ENCODE measurements around the gene NCKAP5. TPM values are rescaled to one million over a fixed set of nuclear protein-coding genes. Genes with fewer than 3 reads are reported as not detected.

NCKAP5 gene
- polyA plus RNA-seq, 3 donors: not detected

- Mint-ChIP-seq H3K27ac (no peak overlapping the region), H3K36me3 (no peaks in the 10 kb centered on the region), H3K4me3 (no peak overlapping the region), H3K4me1 (no peaks in the 10 kb centered on the region), H3K27me3 (ENCODE audit: low read depth in 3 of 3) (no peaks in the 10 kb centered on the region), H3K9me3 (peaks cover 0 to 8% (median 2%) of the 10 kb centered on the region in 7 donors)
- Histone ChIP-seq H3K36me3 (replicated peaks in 1 of 2; ENCODE audit: control insufficient read depth in 1 of 2, insufficient read depth in 2 of 2, low read length in 2 of 2) (no peaks in the 10 kb centered on the region), H3K27me3 (ENCODE audit: control insufficient read depth in 2 of 2, insufficient read depth in 2 of 2, low read length in 2 of 2) (no peaks in the 10 kb centered on the region), H2AFZ (ENCODE audit: insufficient read depth, low read depth, low read length, poor library complexity, severe bottlenecking) (no peak overlapping the region), H3K9me3 (replicated peaks in 1 of 2; ENCODE audit: control insufficient read depth in 1 of 2, insufficient read depth in 1 of 2, low read length in 2 of 2) (no peaks in the 10 kb centered on the region), H3K79me2 (ENCODE audit: insufficient read depth, low read length) (no peaks in the 10 kb centered on the region), H4K20me1 (ENCODE audit: insufficient read depth, low read length) (no peaks in the 10 kb centered on the region), H3K9ac (ENCODE audit: insufficient read depth, low read length, poor library complexity, severe bottlenecking) (no peak overlapping the region), H3K4me3 (replicated peaks in 1 of 3; ENCODE audit: low read depth in 2 of 3, low read length in 3 of 3) (no peak overlapping the region), H3K4me2 (replicated peaks; ENCODE audit: extremely low read depth, low read length, poor library complexity, severe bottlenecking) (no peak overlapping the region), H3K27ac (ENCODE audit: low read depth in 1 of 2, low read length in 2 of 2) (no peak overlapping the region), H3K4me1 (ENCODE audit: control insufficient read depth in 1 of 2, insufficient read depth in 2 of 2, low read length in 2 of 2) (no peaks in the 10 kb centered on the region)
- no CpG with 5 or more reads among the region's 3 CpGs for WGBS (ENCODE audit: insufficient coverage)
- TF ChIP-seq, protein P1, sequence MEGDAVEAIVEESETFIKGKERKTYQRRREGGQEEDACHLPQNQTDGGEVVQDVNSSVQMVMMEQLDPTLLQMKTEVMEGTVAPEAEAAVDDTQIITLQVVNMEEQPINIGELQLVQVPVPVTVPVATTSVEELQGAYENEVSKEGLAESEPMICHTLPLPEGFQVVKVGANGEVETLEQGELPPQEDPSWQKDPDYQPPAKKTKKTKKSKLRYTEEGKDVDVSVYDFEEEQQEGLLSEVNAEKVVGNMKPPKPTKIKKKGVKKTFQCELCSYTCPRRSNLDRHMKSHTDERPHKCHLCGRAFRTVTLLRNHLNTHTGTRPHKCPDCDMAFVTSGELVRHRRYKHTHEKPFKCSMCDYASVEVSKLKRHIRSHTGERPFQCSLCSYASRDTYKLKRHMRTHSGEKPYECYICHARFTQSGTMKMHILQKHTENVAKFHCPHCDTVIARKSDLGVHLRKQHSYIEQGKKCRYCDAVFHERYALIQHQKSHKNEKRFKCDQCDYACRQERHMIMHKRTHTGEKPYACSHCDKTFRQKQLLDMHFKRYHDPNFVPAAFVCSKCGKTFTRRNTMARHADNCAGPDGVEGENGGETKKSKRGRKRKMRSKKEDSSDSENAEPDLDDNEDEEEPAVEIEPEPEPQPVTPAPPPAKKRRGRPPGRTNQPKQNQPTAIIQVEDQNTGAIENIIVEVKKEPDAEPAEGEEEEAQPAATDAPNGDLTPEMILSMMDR (IDR thresholded peaks at IDR 0.05): no peak
- intact Hi-C loops (cut with micrococcal nuclease): no loop called here
- no peak for DNase-seq
These were observed 833.3 kb downstream of the NCKAP5 start for GRCh38 chr2:132734961-132735360.

DNA sequence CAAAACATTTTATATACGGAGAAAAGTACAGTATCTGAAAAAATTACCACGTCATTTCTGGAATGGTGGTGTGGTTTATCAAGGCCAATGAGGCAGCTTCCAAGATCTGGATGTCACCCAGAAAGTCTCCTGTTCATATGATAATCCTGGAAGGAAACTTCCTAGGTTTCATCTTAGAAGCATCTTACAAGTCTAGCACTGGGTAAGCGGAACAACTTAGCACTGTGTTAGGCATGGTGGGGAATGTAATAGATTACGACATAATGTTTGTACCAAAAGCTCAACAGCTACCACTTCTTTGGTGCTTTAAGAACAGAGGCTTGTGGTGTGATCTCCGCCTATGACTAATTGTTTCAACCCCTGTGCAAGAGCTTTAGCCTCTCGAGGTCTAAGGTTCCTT is 835.2 kb downstream of the NCKAP5 start:
- Histone ChIP-seq H3K79me2 (ENCODE audit: insufficient read depth, low read length) (no peaks in the 10 kb centered on the region), H3K36me3 (replicated peaks in 1 of 2; ENCODE audit: control insufficient read depth in 1 of 2, insufficient read depth in 2 of 2, low read length in 2 of 2) (no peaks in the 10 kb centered on the region), H2AFZ (ENCODE audit: insufficient read depth, low read depth, low read length, poor library complexity, severe bottlenecking) (no peak overlapping the region), H3K4me3 (replicated peaks in 1 of 3; ENCODE audit: low read depth in 2 of 3, low read length in 3 of 3) (no peak overlapping the region), H3K27ac (ENCODE audit: low read depth in 1 of 2, low read length in 2 of 2) (no peak overlapping the region), H4K20me1 (ENCODE audit: insufficient read depth, low read length) (no peaks in the 10 kb centered on the region), H3K4me1 (ENCODE audit: control insufficient read depth in 1 of 2, insufficient read depth in 2 of 2, low read length in 2 of 2) (no peaks in the 10 kb centered on the region), H3K4me2 (replicated peaks; ENCODE audit: extremely low read depth, low read length, poor library complexity, severe bottlenecking) (no peak overlapping the region), H3K9ac (ENCODE audit: insufficient read depth, low read length, poor library complexity, severe bottlenecking) (no peak overlapping the region), H3K27me3 (ENCODE audit: control insufficient read depth in 2 of 2, insufficient read depth in 2 of 2, low read length in 2 of 2) (no peaks in the 10 kb centered on the region), H3K9me3 (replicated peaks in 1 of 2; ENCODE audit: control insufficient read depth in 1 of 2, insufficient read depth in 1 of 2, low read length in 2 of 2) (no peaks in the 10 kb centered on the region)
- no CpG with 5 or more reads among the region's 6 CpGs for WGBS (ENCODE audit: insufficient coverage)
- DNase-seq: no peak
- no peaks in the 10 kb centered on the region for H3K36me3 Mint-ChIP-seq
- TF ChIP-seq, protein P1 (IDR thresholded peaks at IDR 0.05): no peak
- H3K27ac Mint-ChIP-seq: no peak overlapping the region
- peaks cover 0 to 8% (median 2%) of the 10 kb centered on the region in 7 donors for H3K9me3 Mint-ChIP-seq
- H3K27me3 Mint-ChIP-seq (ENCODE audit: low read depth in 3 of 3): peaks cover 0 to 2% (median 0%) of the 10 kb centered on the region in 3 donors
- no peak overlapping the region for H3K4me3 Mint-ChIP-seq
- no peaks in the 10 kb centered on the region for H3K4me1 Mint-ChIP-seq
- intact Hi-C loops (cut with micrococcal nuclease): no loop called here
